ENCODE results near the gene WDR91. TPM values are rescaled to one million over a fixed set of nuclear protein-coding genes. Genes with fewer than 3 reads are reported as not detected.
"Not testable (repeated sequence)": the region's sequence is repeated elsewhere in the genome, so short reads cannot be mapped to it uniquely, and the experiment has no call there.

WDR91 gene
- total RNA-seq, 2 donors from 2014 or later = 28.0 to 32.4 TPM

GRCh38 chr7:135175931-135176330, 35.4 kb downstream of the WDR91 start:
- 91 to 94% methylated on average over 6 of the region's 6 CpGs for WGBS, 2 donors
- peaks cover 26% of the 10 kb centered on the region for H3K4me1 ChIP-seq
- DNase-seq (no peak), ATAC-seq (no peak)
- H3K36me3 ChIP-seq (replicated peaks in 1 of 2; ENCODE audit: insufficient read depth in 1 of 2, low read depth in 2 of 2) = no peaks in the 10 kb centered on the region
- H3K4me3 ChIP-seq = no peak overlapping the region
- intact Hi-C loops (cut with DNase I) = no loop called here
- no peaks in the 10 kb centered on the region for H3K27me3 ChIP-seq
- no peak overlapping the region for H3K27ac ChIP-seq
- H3K9me3 ChIP-seq = peaks cover 0 to 3% (median 2%) of the 10 kb centered on the region in 3 donors
- TF ChIP-seq POLR2A (IDR thresholded peaks at IDR 0.05) = no peak
- TF ChIP-seq, protein P1, sequence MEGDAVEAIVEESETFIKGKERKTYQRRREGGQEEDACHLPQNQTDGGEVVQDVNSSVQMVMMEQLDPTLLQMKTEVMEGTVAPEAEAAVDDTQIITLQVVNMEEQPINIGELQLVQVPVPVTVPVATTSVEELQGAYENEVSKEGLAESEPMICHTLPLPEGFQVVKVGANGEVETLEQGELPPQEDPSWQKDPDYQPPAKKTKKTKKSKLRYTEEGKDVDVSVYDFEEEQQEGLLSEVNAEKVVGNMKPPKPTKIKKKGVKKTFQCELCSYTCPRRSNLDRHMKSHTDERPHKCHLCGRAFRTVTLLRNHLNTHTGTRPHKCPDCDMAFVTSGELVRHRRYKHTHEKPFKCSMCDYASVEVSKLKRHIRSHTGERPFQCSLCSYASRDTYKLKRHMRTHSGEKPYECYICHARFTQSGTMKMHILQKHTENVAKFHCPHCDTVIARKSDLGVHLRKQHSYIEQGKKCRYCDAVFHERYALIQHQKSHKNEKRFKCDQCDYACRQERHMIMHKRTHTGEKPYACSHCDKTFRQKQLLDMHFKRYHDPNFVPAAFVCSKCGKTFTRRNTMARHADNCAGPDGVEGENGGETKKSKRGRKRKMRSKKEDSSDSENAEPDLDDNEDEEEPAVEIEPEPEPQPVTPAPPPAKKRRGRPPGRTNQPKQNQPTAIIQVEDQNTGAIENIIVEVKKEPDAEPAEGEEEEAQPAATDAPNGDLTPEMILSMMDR (IDR thresholded peaks at IDR 0.05) = no peak

DNA sequence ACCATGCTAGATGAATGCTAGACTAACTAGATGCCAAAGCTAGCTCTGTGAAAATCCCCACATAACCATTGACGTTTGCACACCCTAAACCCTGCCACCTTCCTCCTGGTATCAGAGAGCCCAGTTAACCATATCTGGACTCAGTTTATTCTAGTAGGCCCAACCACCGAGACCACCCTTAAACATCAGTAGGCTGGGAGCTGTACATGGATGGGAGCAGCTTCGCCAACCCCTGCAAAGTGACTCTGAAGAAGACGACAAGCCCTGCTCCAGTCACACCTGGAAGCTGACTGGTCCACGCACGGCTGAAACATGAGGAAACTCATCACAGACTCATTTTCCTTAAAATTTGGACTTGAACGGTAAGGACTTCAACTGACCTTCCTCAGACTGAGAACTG, 36.4 kb downstream of the WDR91 start:
- Histone ChIP-seq H3K4me3 (no peak overlapping the region), H3K9me3 (no peaks in the 10 kb centered on the region), H3K4me1 (peaks cover 24% of the 10 kb centered on the region), H3K27me3 (no peaks in the 10 kb centered on the region), H3K27ac (no peak overlapping the region), H3K36me3 (replicated peaks in 1 of 2; ENCODE audit: insufficient read depth in 1 of 2, low read depth in 2 of 2) (no peaks in the 10 kb centered on the region)
- no peak for ATAC-seq
- TF ChIP-seq, protein P1 (IDR thresholded peaks at IDR 0.05) = no peak
- TF ChIP-seq POLR2A (IDR thresholded peaks at IDR 0.05) = no peak
- no peak for DNase-seq
- 91 to 92% methylated on average over 6 to 7 of the region's 7 CpGs for WGBS, 2 donors
- intact Hi-C loops (cut with DNase I) = no loop called here

DNA sequence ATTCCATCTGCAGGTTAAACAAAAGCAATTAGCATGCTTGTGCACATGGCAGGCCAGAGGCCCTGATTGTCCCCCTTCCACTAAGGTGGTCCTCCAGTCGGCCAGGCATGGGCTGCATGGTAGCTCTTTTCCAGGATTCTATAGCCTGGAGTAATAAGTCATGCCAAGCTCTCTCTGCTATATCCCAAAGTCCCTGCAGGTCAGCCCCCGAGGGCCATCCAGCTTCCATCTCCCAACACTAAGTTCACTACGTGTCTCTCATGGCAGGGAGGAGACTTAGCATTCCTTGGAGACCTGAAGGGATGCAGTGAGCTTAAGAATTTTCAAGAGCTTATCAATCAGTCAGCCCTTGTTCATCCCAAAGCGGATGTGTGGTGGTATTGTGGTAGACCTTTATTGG, 37.4 kb downstream of the WDR91 start:
- peak in 1 of 4 donors; percentile 7 for DNase-seq
- H3K4me1 ChIP-seq = peaks cover 23% of the 10 kb centered on the region
- H3K27me3 ChIP-seq; H3K36me3 ChIP-seq (replicated peaks in 1 of 2; ENCODE audit: insufficient read depth in 1 of 2, low read depth in 2 of 2); ATAC-seq; H3K27ac ChIP-seq; intact Hi-C loops (cut with DNase I); H3K9me3 ChIP-seq; H3K4me3 ChIP-seq: not testable (repeated sequence)
- WGBS, 2 donors = 67 to 86% methylated on average over 4 of the region's 4 CpGs

DNA sequence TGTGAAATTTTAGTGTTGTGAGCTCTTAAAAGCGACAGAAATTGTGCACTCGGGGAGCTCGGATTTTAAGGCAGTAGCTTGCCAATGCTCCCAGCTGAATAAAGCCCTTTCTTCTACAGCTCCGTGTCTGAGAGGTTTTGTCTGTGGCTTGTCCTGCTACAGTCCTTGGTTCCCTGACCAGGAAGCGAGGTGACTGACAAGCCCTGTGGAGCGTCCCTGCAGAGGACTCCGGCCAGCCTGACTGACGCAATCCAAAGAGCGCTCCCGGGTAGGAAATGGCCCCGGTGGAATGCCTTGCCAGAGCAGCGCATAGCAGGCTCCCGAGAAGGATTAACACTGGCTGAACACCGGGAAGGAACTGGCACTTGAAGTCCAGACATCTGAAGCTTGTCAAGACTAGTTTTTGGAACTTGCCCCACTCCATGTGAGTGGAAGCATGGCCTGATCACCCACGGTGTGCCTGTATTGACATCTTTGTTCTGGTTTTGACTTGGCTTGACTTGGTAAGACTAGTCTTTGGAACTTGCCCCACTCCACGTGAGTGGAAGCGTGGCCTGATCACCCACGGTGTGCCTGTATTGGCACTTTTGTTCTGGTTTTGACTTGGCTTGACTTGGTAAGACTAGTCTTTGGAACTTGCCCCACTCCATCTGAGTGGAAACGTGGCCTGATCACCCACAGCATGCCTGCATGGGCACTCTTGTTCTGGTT, 39.6 kb downstream of the WDR91 start:
- intact Hi-C loops (cut with DNase I) = not testable (repeated sequence)

GRCh38 chr7:135170998-135171481, 40.3 kb downstream of the WDR91 start:
- Histone ChIP-seq H3K4me1 (peaks cover 34% of the 10 kb centered on the region), H3K27ac (peak overlapping the region; percentile 80 to 98 (median 96))
- peak in 1 of 4 donors; percentile 29 for DNase-seq
- WGBS, 2 donors = 17 to 27% methylated on average over 12 of the region's 12 CpGs
- H3K27me3 ChIP-seq; ATAC-seq; H3K36me3 ChIP-seq (replicated peaks in 1 of 2; ENCODE audit: insufficient read depth in 1 of 2, low read depth in 2 of 2); intact Hi-C loops (cut with DNase I); H3K9me3 ChIP-seq; H3K4me3 ChIP-seq: not testable (repeated sequence)

More for the DNA sequence above, 39.6 kb downstream of the WDR91 start:
- H3K27me3 ChIP-seq; H3K36me3 ChIP-seq (replicated peaks in 1 of 2; ENCODE audit: insufficient read depth in 1 of 2, low read depth in 2 of 2); H3K4me3 ChIP-seq; ATAC-seq; H3K9me3 ChIP-seq: not testable (repeated sequence)
- TF ChIP-seq POLR2A (IDR thresholded peaks at IDR 0.05) = peak in 1 of 3 donors; percentile 29
- DNase-seq = peak; percentile 58 to 72 (median 65)
- peaks cover 34% of the 10 kb centered on the region for H3K4me1 ChIP-seq
- WGBS, 2 donors = 63 to 77% methylated on average over 6 to 19 of the region's 19 CpGs
- H3K27ac ChIP-seq = peak overlapping the region; percentile 88 to 98 (median 96)

GRCh38 chr7:135170274-135170997, 40.9 kb downstream of the WDR91 start, which contains the start of gene CYREN:
Gene CYREN (minus strand): TSS chr7:135170707. CDS start chr7:135168922, 1,785 bp downstream.
- ATAC-seq (peak; percentile 94), DNase-seq (peak; percentile 95 to 97 (median 96))
- H3K27ac ChIP-seq = peak within 1 kb of the TSS; percentile 88 to 98 (median 96)
- WGBS, 2 donors = 0% methylated on average over 21 to 55 of the region's 77 CpGs
- H3K4me3 ChIP-seq = peak within 1 kb of the TSS; percentile 67 to 86
- no peaks in the 10 kb centered on the region for H3K9me3 ChIP-seq
- peak; percentile 70 to 89 (median 88) for TF ChIP-seq POLR2A (IDR thresholded peaks at IDR 0.05)
- TF ChIP-seq, protein P1 (IDR thresholded peaks at IDR 0.05) = peak; percentile 42 to 92 (median 77)
- no peaks in the 10 kb centered on the region for H3K27me3 ChIP-seq
- intact Hi-C loops (cut with DNase I) = no loop called here
- H3K4me1 ChIP-seq = peaks cover 34% of the 10 kb centered on the region
- H3K36me3 ChIP-seq (replicated peaks in 1 of 2; ENCODE audit: insufficient read depth in 1 of 2, low read depth in 2 of 2) = peaks cover 0 to 7% of the 10 kb centered on the region in 2 donors
